HCT116 (cell line): ENCODE results near the gene FMN2. TPM values are rescaled to one million over a fixed set of nuclear protein-coding genes. Genes with fewer than 3 reads are reported as not detected.

Source experiments
- ATAC-seq: fragments of 200-7000 bp; cut with Tn5 transposase; 2 replicates; pipeline ENCODE4 v1.9.1; 2020; ENCODE audit warnings: mild to moderate bottlenecking, moderate library complexity
- BruUV-seq: library from RNA; stranded (reverse); fragments of 400-500 nt; replicated peaks from 2 replicates; lab custom pipeline; 2021; lab: Mats Ljungman, UMichigan
- CTCF ChIA-PET: fragments of 300-600 bp; sonication (Branson Sonifier 250); formaldehyde crosslinking; loops from one replicate; lab custom pipeline; 2021; ENCODE audit warnings: antibody characterized with exemption; lab: Charles Lee
- POLR2A ChIA-PET: fragments of 300-600, 350-600 bp; sonication (Branson Sonifier 250); formaldehyde crosslinking; loops from one replicate; lab custom pipeline; 2021; ENCODE audit warnings: antibody characterized with exemption; lab: Charles Lee
- RAD21 ChIA-PET, 2 experiments: fragments of 300-600 bp; sonication (Branson Sonifier 250); formaldehyde crosslinking; loops; one replicate each; lab custom pipeline; 2023; ENCODE audit warnings: low total read pairs in 2 of 2; ENCODE audit not compliant: uncharacterized antibody in 2 of 2, unreplicated experiment in 2 of 2, low non-redundant PET in 1 of 2; lab: Charles Lee
- DNase-seq: peaks from one replicate; pipeline ENCODE4 v3.0.0-alpha.2; 2010; ENCODE audit warnings: low read depth, low spot score
- H2AFZ ChIP-seq: fragments of 200-600 bp; shearing (Covaris generic), sonication (generic); 2 replicates; pipeline ENCODE4 v1.6.1; 2017; ENCODE audit warnings: low read depth, mixed run types, mixed read lengths, antibody characterized with exemption, low read length; ENCODE audit not compliant: poor library complexity, severe bottlenecking
- H3K27ac ChIP-seq: 2 replicates; pipeline ENCODE4 v1.5.1; 2012; ENCODE audit warnings: low read depth, low read length
- H3K27me3 ChIP-seq: fragments of 200-600 bp; sonication (generic); 2 replicates; pipeline ENCODE4 v1.6.1; 2016; ENCODE audit warnings: mixed run types, low read length, mixed read lengths; ENCODE audit not compliant: insufficient read depth
- H3K36me3 ChIP-seq, 2 experiments: fragments of 200-500 bp in 1 of 2; fragments of 200-600 bp in 1 of 2; sonication (Bioruptor generic) in 1 of 2; sonication (generic) in 1 of 2; 2 replicates each; pipeline versions ENCODE4 v1.5.1 to v1.6.1; 2014 to 2016; ENCODE audit warnings: low read length in 2 of 2, inconsistent platforms in 1 of 2, mixed read lengths in 1 of 2, mixed run types in 1 of 2; ENCODE audit not compliant: insufficient read depth in 2 of 2, control insufficient read depth in 1 of 2
- H3K4me1 ChIP-seq, 2 experiments: fragments of 200-600 bp in 1 of 2; sonication (generic) in 1 of 2; 2 replicates each; pipeline versions ENCODE4 v1.5.1 to v1.6.1; 2012 to 2017; ENCODE audit warnings: low read length in 2 of 2, inconsistent platforms in 1 of 2, mild to moderate bottlenecking in 1 of 2, mixed read lengths in 1 of 2, mixed run types in 1 of 2, moderate library complexity in 1 of 2; ENCODE audit not compliant: insufficient read depth in 2 of 2, control insufficient read depth in 1 of 2
- H3K4me2 ChIP-seq: fragments of 200-600 bp; sonication (generic); 2 replicates; pipeline ENCODE4 v1.6.1; 2017; ENCODE audit warnings: mixed run types, low read length, mixed read lengths
- H3K4me3 ChIP-seq, 2 experiments: fragments of 200-600 bp in 1 of 2; sonication (generic) in 1 of 2; replicated peaks in 1 of 2; 2 replicates each; pipeline ENCODE4 v1.5.1; 2011 to 2016; ENCODE audit warnings: low read length in 2 of 2, control low read depth in 1 of 2, low read depth in 1 of 2, mild to moderate bottlenecking in 1 of 2, mixed read lengths in 1 of 2, mixed run types in 1 of 2
- H3K79me2 ChIP-seq: fragments of 200-600 bp; sonication (generic); 2 replicates; pipeline ENCODE4 v1.6.1; 2017; ENCODE audit warnings: mild to moderate bottlenecking, mixed run types, low read length, moderate library complexity, mixed read lengths; ENCODE audit not compliant: insufficient read depth
- H3K9ac ChIP-seq: fragments of 200-600 bp; sonication (generic); 2 replicates; pipeline ENCODE4 v1.6.1; 2016; ENCODE audit warnings: low read length, mixed read lengths
- H3K9me2 ChIP-seq: fragments of 200-600 bp; sonication (generic), shearing (Covaris generic); 2 replicates; pipeline ENCODE4 v1.6.1; 2017; ENCODE audit warnings: mixed run types, mild to moderate bottlenecking, moderate library complexity; ENCODE audit not compliant: insufficient read depth
- H3K9me3 ChIP-seq, 2 experiments: fragments of 200-500 bp in 1 of 2; fragments of 200-600 bp in 1 of 2; sonication (Bioruptor generic) in 1 of 2; sonication (generic) in 1 of 2; 2 replicates each; pipeline ENCODE4 v1.6.1; 2014 to 2017; ENCODE audit warnings: low read length in 2 of 2, mixed read lengths in 2 of 2, inconsistent platforms in 1 of 2, low read depth in 1 of 2, mild to moderate bottlenecking in 1 of 2, mixed run types in 1 of 2, moderate library complexity in 1 of 2; ENCODE audit not compliant: control insufficient read depth in 1 of 2, insufficient read depth in 1 of 2
- H4K20me1 ChIP-seq: fragments of 200-600 bp; sonication (generic), shearing (Covaris generic); 2 replicates; pipeline ENCODE4 v1.6.1; 2017; ENCODE audit warnings: mixed run types, mild to moderate bottlenecking, moderate library complexity; ENCODE audit not compliant: insufficient read depth
- ATF3 ChIP-seq: IDR thresholded peaks from 2 replicates; pipeline ENCODE4 v1.6.1; 2012
- CEBPB ChIP-seq: IDR thresholded peaks from 2 replicates; pipeline ENCODE4 v1.6.1; 2012; ENCODE audit warnings: low read depth
- ELF1 ChIP-seq: IDR thresholded peaks from 2 replicates; pipeline ENCODE4 v1.6.1; 2012; ENCODE audit warnings: low read depth, borderline replicate concordance
- EZH2 ChIP-seq: fragments of 200-600 bp; sonication (generic); IDR thresholded peaks from 2 replicates; pipeline ENCODE4 v1.6.1; 2017; ENCODE audit warnings: antibody characterized with exemption, mixed run types
- MAX ChIP-seq: IDR thresholded peaks from 2 replicates; pipeline ENCODE4 v1.6.1; 2012
- REST ChIP-seq: IDR thresholded peaks from 2 replicates; pipeline ENCODE4 v1.6.1; 2012; ENCODE audit warnings: low read depth
- TCF7L2 ChIP-seq: IDR thresholded peaks from 2 replicates; pipeline ENCODE4 v1.7.0; 2011; ENCODE audit warnings: borderline replicate concordance, inconsistent platforms; ENCODE audit not compliant: insufficient read depth, insufficient read length; ENCODE audit errors: extremely low read depth
- ZBTB33 ChIP-seq: IDR thresholded peaks from 2 replicates; pipeline ENCODE4 v1.6.1; 2011; ENCODE audit warnings: mild to moderate bottlenecking, low read length, moderate library complexity; ENCODE audit not compliant: insufficient replicate concordance; ENCODE audit errors: extremely low read depth
- ZNF274 ChIP-seq: fragments of 200-500 bp; sonication (Bioruptor generic); IDR thresholded peaks from 2 replicates; pipeline ENCODE4 v1.6.1; 2014; ENCODE audit warnings: mild to moderate bottlenecking, low read depth, low read length, inconsistent platforms
- intact Hi-C: fragments of 100-400 bp; cut with micrococcal nuclease; formaldehyde crosslinking; loops from 2 replicates; pipeline ENCODE4 v1.10.0; 2022
- total RNA-seq: library from RNA; stranded (reverse); gene quantifications from one replicate; pipeline ENCODE4 v1.2.1, GENCODE V29; 2021; ENCODE audit not compliant: unreplicated experiment

FMN2 gene
- total RNA-seq, 1 experiment from 2014 or later = not detected

- no peak overlapping the region for H3K4me2 ChIP-seq
- peaks cover 4% of the 10 kb centered on the region in 2 experiments; a peak in 2 of 4 replicates for H3K9me3 ChIP-seq
- H2AFZ ChIP-seq = no peak overlapping the region
- no peak for DNase-seq
- RAD21 ChIA-PET = no interaction called here
- no peaks in the 10 kb centered on the region for H3K36me3 ChIP-seq
- intact Hi-C loops = no loop called here
- no peaks in the 10 kb centered on the region for H3K79me2 ChIP-seq
- H3K27ac ChIP-seq = no peak overlapping the region
- no peak overlapping the region for H3K9ac ChIP-seq
- ATAC-seq = no peak
- H4K20me1 ChIP-seq = no peaks in the 10 kb centered on the region
- no peaks in the 10 kb centered on the region for H3K9me2 ChIP-seq
- H3K4me3 ChIP-seq = no peak overlapping the region
- H3K4me1 ChIP-seq = no peaks in the 10 kb centered on the region
- no TSS peak for BruUV-seq
- CTCF ChIA-PET = no interaction called here
- TF ChIP-seq CEBPB (no peak), EZH2 (no peak), REST (no peak), ZNF274 (no peak), TCF7L2 (no peak)
- TF ChIP-seq, all 23 proteins: peak for 0
- POLR2A ChIA-PET = no interaction called here
- H3K27me3 ChIP-seq = no peaks in the 10 kb centered on the region
Measured at GRCh38 chr1:240332672-240333071, 241.0 kb downstream of the FMN2 start.

- DNase-seq = no peak
- H2AFZ ChIP-seq = no peak overlapping the region
- no peaks in the 10 kb centered on the region for H3K9me2 ChIP-seq
- no peak for ATAC-seq
- peaks cover 4 to 10% of the 10 kb centered on the region in 2 experiments; a peak in 2 of 4 replicates for H3K9me3 ChIP-seq
- intact Hi-C loops = no loop called here
- no peak overlapping the region for H3K4me2 ChIP-seq
- H3K27ac ChIP-seq = no peak overlapping the region
- no peaks in the 10 kb centered on the region for H3K79me2 ChIP-seq
- no peaks in the 10 kb centered on the region for H3K27me3 ChIP-seq
- no peak overlapping the region for H3K9ac ChIP-seq
- H4K20me1 ChIP-seq = no peaks in the 10 kb centered on the region
- ChIA-PET POLR2A (no interaction called here), RAD21 (no interaction called here), CTCF (no interaction called here)
- H3K4me3 ChIP-seq = no peak overlapping the region
- H3K4me1 ChIP-seq = no peaks in the 10 kb centered on the region
- no TSS peak for BruUV-seq
- H3K36me3 ChIP-seq = no peaks in the 10 kb centered on the region
- TF ChIP-seq ATF3 = no peak
- TF ChIP-seq REST = no peak
- TF ChIP-seq ELF1 = no peak
- TF ChIP-seq MAX = no peak
- TF ChIP-seq ZBTB33 = no peak
Measured at GRCh38 chr1:240337781-240338180, 246.1 kb downstream of the FMN2 start.
